GM21723 (cell line): ENCODE results near the gene FNDC3B.

ENCODE experiments used
- ATAC-seq: cut with Tn5 transposase; IDR thresholded peaks from one replicate; pipeline ENCODE4 v1.9.1; 2021; ENCODE audit warnings: mild to moderate bottlenecking, moderate library complexity; ENCODE audit not compliant: unreplicated experiment

Gene FNDC3B

DNA sequence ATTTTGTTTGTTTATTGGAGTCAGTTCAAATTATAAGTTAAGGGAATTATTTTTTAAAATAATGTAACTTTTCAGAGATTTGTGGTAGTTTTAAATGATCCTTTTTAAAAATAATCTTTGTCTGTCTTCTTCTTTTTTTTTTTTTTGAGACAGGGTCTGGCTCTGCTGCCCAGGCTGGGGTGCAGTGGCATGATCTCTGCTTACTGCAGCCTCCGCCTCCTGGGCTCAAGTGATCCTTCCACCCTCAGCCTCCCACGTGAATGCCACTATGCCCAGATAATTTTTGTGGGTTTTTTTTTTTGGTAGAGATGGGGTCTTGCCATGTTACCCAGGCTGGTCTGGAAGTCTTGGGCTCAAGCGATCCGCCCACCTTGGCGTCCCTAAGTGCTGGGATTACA, 12.6 kb downstream of the FNDC3B start:
- no peak for ATAC-seq

DNA sequence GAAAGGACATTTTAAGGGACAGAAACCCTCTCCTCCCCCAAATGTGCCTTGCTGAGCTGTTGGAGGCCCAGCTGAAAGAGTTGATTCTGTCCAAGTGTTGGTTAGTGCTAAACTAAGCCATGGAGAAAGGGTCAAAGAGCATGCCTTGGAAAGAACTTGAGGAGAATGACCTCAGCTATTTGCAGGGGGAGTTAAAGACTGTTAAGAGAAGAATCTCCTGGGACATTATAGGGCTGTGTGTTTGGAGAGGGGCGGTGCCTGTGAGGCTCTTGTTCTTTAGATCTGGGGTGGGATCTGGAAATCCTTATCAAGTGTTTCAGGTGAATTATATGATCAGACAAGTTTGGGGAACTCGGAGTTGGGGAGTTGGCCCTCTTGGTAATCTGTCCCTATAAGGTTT, 13.0 kb downstream of the FNDC3B start:
- no peak for ATAC-seq

- ATAC-seq = no peak
Measured at GRCh38 chr3:172054115-172054764, 14.9 kb downstream of the FNDC3B start.

GRCh38 chr3:172056416-172056815, 17.0 kb downstream of the FNDC3B start:
- ATAC-seq = peak; percentile 38

- no peak for ATAC-seq
Measured at GRCh38 chr3:172057059-172057458, 17.7 kb downstream of the FNDC3B start.

DNA sequence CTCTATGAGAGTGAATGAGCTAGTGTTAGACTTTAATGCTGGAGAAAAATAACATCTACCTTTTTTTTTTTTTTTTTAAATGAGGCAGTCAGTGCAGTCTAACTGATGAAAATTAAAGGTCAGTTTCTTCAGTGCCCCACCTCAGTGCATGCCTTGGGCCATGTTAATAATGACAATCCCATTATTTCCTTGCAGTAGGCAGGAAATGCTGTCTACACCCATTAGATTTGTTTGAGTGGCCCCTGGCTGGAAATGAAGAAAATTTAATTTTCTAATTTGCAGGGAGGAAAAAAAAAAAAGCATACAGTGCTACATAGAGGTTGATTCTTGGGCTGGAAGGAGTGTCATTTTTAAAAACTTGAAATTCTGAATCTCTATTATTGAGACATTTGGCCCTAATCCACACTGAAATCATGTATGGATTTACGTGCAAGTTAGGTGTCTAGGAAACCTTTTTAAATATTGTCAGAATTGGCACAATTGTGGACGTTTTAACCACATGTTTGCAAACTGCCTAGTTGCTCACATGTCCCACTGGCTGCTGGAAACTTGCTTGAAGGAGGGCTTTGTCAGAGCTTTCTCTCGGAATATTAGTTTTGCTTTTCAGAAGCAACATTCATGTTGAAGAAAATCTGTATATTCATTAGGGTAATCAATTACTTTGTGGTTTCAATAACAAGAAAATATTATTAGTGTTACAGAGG, 18.4 kb downstream of the FNDC3B start:
- ATAC-seq = no peak

- ATAC-seq = no peak
Measured at GRCh38 chr3:172059532-172059931, 20.2 kb downstream of the FNDC3B start.

DNA sequence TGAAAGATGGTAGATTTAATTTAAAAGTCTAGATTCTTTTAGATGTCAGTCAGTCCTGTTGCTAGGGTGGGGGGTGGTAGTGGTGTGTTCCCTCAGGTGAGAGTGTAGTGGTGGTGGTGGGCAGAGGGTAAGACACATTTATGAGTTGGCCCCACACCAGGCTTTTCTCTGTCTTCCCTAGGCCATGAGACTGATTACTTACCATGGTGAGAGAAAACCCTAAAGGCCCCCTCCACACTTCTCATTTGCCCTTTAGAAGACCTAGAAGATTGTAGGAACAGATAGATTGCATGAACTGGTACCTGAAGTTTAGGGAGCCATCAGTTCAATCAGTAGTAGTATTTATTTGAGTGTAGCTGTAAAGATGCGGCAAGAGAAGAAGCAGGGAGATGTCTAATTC, 20.9 kb downstream of the FNDC3B start:
- no peak for ATAC-seq

GRCh38 chr3:172061724-172062184, 22.4 kb downstream of the FNDC3B start:
- ATAC-seq = peak; percentile 93

GRCh38 chr3:172062761-172063160, 23.4 kb downstream of the FNDC3B start:
- ATAC-seq = no peak

DNA sequence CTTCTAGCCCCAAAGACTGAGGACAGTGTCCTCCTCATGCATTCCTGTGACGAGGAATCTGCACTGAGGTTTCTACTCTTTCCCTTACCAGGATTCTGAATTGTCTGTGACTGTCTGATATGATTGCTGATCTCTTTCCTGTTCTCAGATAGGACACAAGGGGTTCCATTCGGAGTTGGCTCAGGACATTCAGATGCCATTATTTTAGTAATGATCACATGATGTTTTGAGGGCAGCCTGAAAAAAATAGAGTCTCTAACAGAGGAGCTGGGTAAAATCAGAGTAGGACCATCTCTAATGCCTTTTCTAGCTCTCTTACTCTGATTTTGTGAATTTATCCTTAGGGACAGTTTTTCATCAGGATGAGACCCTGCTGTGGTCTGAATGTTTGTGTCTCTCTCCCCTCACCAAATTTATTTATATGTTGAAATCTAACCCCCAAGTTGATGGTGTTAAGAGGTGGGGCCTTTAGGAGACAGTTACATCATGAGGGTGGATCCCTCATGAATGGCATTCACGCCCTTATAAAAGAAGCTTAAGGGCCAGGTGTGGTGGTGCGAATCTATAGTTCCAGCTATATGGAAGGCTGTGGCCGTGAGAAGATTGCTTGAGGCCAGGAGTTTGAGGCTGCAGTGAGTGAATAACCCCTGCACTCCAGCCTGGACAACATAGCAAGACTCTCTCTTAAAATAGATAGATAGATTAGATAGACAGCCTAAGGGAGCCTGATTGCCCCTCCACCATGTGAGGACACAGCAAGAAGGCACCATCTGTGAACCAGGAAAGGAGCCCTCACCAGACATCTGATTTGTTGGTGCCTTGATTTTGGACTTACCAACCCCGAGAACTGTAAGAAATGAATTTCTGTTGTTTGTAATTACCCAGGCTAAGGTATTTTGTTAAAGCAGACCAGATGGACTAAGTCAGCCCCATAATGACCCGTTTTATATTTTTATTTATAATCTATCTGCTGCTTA, 24.4 kb downstream of the FNDC3B start:
- ATAC-seq = no peak

GRCh38 chr3:172065527-172065926, 26.1 kb downstream of the FNDC3B start:
- ATAC-seq = no peak

GRCh38 chr3:172065967-172066762, 26.8 kb downstream of the FNDC3B start:
- no peak for ATAC-seq

- no peak for ATAC-seq
Measured at GRCh38 chr3:172066880-172067796, 27.8 kb downstream of the FNDC3B start.

DNA sequence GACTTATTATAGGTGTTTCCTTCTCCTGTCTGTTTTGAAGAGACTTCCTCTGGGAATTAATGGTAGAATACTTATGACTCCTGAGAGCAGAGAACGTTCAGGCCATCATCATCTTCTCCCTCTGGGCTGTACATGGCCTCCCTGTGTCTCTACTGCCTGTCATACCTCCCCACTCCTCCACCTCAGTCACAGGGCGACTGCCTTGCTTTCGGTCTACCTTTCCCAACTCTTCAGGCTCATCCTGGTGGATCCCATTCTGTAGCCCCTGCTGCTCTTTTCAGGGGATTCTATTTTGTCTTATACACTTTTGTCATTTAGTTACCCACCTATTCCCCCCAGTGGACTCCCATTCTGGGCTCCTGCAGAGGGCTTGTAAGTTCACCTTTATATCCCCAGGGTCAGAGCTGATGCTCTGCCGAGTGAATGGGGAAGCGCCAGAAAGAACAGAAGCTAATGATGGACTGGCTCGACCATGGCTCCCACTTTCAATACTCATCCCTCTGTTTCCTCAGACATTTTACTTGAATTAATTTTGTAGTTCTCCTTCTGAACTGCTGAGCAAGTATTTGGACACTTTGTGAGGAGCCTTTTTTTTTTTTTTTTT, 28.6 kb downstream of the FNDC3B start:
- no peak for ATAC-seq

- ATAC-seq = no peak
Measured at GRCh38 chr3:172068977-172069376, 29.6 kb downstream of the FNDC3B start.

DNA sequence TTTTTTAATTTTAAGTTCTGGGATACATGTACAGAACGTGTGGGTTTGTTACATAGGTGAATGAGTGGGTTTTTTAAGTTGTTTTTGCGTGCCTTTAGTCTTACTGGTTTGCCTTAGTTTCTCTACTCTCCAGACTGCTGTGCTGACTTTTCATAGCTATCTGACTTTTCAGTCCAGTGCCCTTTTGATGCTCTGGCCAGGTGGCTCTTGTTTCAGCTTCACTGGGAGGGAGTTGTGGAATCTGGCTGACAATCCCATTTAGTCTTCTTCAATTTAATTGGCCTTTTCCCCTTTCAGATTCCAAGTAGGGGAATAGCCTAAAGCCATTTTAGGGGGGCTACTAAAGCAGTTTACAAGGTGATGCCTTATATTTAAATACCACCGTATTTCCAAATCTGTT, 30.1 kb downstream of the FNDC3B start:
- no peak for ATAC-seq

DNA sequence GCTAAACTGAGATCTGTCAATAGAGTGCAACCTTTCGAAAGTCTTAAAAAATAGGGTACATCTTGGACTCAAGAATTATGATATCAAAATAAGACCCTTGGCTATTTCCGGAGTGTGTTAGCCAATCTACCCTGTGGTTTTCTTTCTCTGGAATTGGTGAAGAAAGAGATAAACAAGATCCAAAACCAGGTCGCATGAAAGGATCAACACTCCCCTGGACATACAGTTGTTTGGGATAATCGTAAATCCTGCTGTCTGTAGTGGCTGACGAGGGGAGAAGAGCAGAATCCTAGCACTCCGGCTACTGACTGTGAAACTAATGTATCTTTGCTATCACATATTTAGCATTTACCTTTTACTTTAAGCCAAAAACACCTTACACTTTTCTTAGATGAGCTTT, 30.9 kb downstream of the FNDC3B start:
- no peak for ATAC-seq

GRCh38 chr3:172070802-172071201, 31.4 kb downstream of the FNDC3B start:
- no peak for ATAC-seq
